B cell (primary cell): Measurements from ENCODE around the gene RBMS3.

Experiments used
- EZH2 ChIP-seq: IDR thresholded peaks from 2 replicates; pipeline ENCODE4 v1.6.1; 2012; ENCODE audit warnings: borderline replicate concordance, low read depth, mild to moderate bottlenecking, moderate library complexity, low read length; ENCODE audit not compliant: insufficient read depth, poor library complexity, severe bottlenecking
- TF ChIP-seq, protein P1 (sequence below): fragments of 200-600 bp; IDR thresholded peaks from one replicate; pipeline ENCODE4 v1.8.0; 2022; ENCODE audit warnings: antibody characterized with exemption, mild to moderate bottlenecking

DNA sequence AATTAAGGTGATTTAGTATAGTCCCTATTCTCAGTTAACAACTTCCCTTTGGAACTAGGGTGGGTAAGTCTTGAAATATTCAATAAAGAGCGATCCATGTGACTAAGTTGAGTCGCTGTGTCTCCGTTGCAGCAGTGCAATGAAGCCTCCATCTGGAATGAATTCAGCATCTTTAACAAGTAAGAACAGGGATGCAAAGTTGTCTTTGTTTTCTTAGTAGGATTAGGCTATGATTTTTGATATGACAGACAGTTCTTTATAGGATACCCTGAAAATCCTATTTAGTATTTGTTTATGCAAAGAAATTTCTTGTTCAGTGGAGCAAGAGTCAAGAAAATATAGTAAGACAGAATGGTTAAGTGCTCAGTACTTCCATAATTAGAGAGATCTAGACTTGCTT is 52.7 kb downstream of the RBMS3 start:
- TF ChIP-seq, protein P1, sequence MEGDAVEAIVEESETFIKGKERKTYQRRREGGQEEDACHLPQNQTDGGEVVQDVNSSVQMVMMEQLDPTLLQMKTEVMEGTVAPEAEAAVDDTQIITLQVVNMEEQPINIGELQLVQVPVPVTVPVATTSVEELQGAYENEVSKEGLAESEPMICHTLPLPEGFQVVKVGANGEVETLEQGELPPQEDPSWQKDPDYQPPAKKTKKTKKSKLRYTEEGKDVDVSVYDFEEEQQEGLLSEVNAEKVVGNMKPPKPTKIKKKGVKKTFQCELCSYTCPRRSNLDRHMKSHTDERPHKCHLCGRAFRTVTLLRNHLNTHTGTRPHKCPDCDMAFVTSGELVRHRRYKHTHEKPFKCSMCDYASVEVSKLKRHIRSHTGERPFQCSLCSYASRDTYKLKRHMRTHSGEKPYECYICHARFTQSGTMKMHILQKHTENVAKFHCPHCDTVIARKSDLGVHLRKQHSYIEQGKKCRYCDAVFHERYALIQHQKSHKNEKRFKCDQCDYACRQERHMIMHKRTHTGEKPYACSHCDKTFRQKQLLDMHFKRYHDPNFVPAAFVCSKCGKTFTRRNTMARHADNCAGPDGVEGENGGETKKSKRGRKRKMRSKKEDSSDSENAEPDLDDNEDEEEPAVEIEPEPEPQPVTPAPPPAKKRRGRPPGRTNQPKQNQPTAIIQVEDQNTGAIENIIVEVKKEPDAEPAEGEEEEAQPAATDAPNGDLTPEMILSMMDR, result no peak
- no peak for TF ChIP-seq EZH2
